HEK293 (cell line): ENCODE results near the gene FOSB.

Source experiments
- CTCF ChIA-PET: fragments of 350-600 bp; formaldehyde crosslinking; extraction: SDS; loops from one replicate; lab custom pipeline; 2021; ENCODE audit warnings: antibody characterized with exemption; lab: Yijun Ruan, JAX
- POLR2A ChIA-PET: fragments of 300-600 bp; formaldehyde crosslinking; extraction: SDS; loops from one replicate; lab custom pipeline; 2020; ENCODE audit warnings: antibody characterized with exemption, inconsistent platforms; lab: Yijun Ruan, JAX
- H3K27ac ChIP-seq: fragments of 200-500 bp; sonication (Bioruptor generic); 2 replicates; pipeline ENCODE4 v1.5.1; 2014; ENCODE audit warnings: low read depth, low read length, control low read depth, inconsistent platforms; ENCODE audit errors: extremely low read depth
- H3K36me3 ChIP-seq, 2 experiments: fragments of 200-500 bp in 1 of 2; sonication (Bioruptor generic) in 1 of 2; 1 replicate in 1 of 2; 2 replicates in 1 of 2; pipeline ENCODE4 v1.5.1; 2014 to 2017; ENCODE audit warnings: inconsistent platforms in 2 of 2, low read length in 2 of 2; ENCODE audit not compliant: control insufficient read depth in 2 of 2, insufficient read depth in 1 of 2
- H3K4me1 ChIP-seq: fragments of 200-500 bp; sonication (Bioruptor generic); 2 replicates; pipeline ENCODE4 v1.5.1; 2014; ENCODE audit warnings: mild to moderate bottlenecking, low read length, inconsistent platforms; ENCODE audit not compliant: control insufficient read depth, insufficient read depth
- H3K4me3 ChIP-seq: 2 replicates; pipeline ENCODE4 v1.5.1; 2011; ENCODE audit warnings: low read depth, mild to moderate bottlenecking, control low read depth, low read length, moderate library complexity
- H3K9me3 ChIP-seq: fragments of 200-500 bp; sonication (Bioruptor generic); 2 replicates; pipeline ENCODE4 v1.5.1; 2014; ENCODE audit warnings: low read depth, low read length, inconsistent platforms; ENCODE audit not compliant: control insufficient read depth, insufficient read depth
- GLIS1 ChIP-seq: fragments of 450-650 bp; formaldehyde crosslinking; IDR thresholded peaks from 2 replicates; pipeline ENCODE4 v1.5.1; 2016; ENCODE audit warnings: missing biosample characterization, missing genetic modification characterization
- GLIS2 ChIP-seq: fragments of 450-650 bp; formaldehyde crosslinking; IDR thresholded peaks from 2 replicates; pipeline ENCODE4 v1.5.1; 2016; ENCODE audit warnings: missing biosample characterization, missing genetic modification characterization
- YY1 ChIP-seq: fragments of 450-650 bp; formaldehyde crosslinking; IDR thresholded peaks from 2 replicates; pipeline ENCODE4 v1.5.1; 2018; ENCODE audit warnings: missing biosample characterization, missing genetic modification characterization
- ZBTB17 ChIP-seq: fragments of 450-650 bp; formaldehyde crosslinking; IDR thresholded peaks from 2 replicates; pipeline ENCODE4 v1.5.1; 2016; ENCODE audit warnings: missing biosample characterization, missing genetic modification characterization
- ZBTB48 ChIP-seq: fragments of 450-650 bp; formaldehyde crosslinking; IDR thresholded peaks from 2 replicates; pipeline ENCODE4 v1.5.1; 2016; ENCODE audit warnings: missing biosample characterization, missing genetic modification characterization
- ZBTB6 ChIP-seq: fragments of 450-650 bp; formaldehyde crosslinking; IDR thresholded peaks from 2 replicates; pipeline ENCODE4 v1.5.1; 2017; ENCODE audit warnings: missing biosample characterization, missing genetic modification characterization
- ZEB2 ChIP-seq: fragments of 450-650 bp; formaldehyde crosslinking; IDR thresholded peaks from 2 replicates; pipeline ENCODE4 v1.5.1; 2016; ENCODE audit warnings: missing biosample characterization, missing genetic modification characterization
- ZNF138 ChIP-seq: fragments of 450-650 bp; formaldehyde crosslinking; IDR thresholded peaks from 2 replicates; pipeline ENCODE4 v1.5.1; 2016; ENCODE audit warnings: missing biosample characterization, missing genetic modification characterization, borderline replicate concordance
- ZNF148 ChIP-seq: fragments of 450-650 bp; formaldehyde crosslinking; IDR thresholded peaks from 2 replicates; pipeline ENCODE4 v1.5.0; 2017; ENCODE audit warnings: missing biosample characterization, missing genetic modification characterization, borderline replicate concordance
- ZNF16 ChIP-seq: fragments of 450-650 bp; formaldehyde crosslinking; IDR thresholded peaks from 2 replicates; pipeline ENCODE4 v1.5.1; 2016; ENCODE audit warnings: low read depth, missing biosample characterization, missing genetic modification characterization
- ZNF24 ChIP-seq: fragments of 450-650 bp; formaldehyde crosslinking; IDR thresholded peaks from 2 replicates; pipeline ENCODE4 v1.5.1; 2016; ENCODE audit warnings: missing biosample characterization, missing genetic modification characterization
- ZNF248 ChIP-seq: fragments of 450-650 bp; formaldehyde crosslinking; IDR thresholded peaks from 2 replicates; pipeline ENCODE4 v1.5.1; 2017; ENCODE audit warnings: missing biosample characterization, missing genetic modification characterization
- ZNF311 ChIP-seq: fragments of 450-650 bp; formaldehyde crosslinking; IDR thresholded peaks from 2 replicates; pipeline ENCODE4 v1.5.1; 2017; ENCODE audit warnings: missing biosample characterization, missing genetic modification characterization, borderline replicate concordance
- ZNF391 ChIP-seq: fragments of 450-650 bp; formaldehyde crosslinking; IDR thresholded peaks from 2 replicates; pipeline ENCODE4 v1.5.1; 2016; ENCODE audit warnings: low read depth, missing biosample characterization, missing genetic modification characterization, borderline replicate concordance
- ZNF501 ChIP-seq: fragments of 450-650 bp; formaldehyde crosslinking; IDR thresholded peaks from 2 replicates; pipeline ENCODE4 v1.5.1; 2016; ENCODE audit warnings: missing biosample characterization, missing genetic modification characterization
- ZNF530 ChIP-seq: fragments of 450-650 bp; formaldehyde crosslinking; IDR thresholded peaks from 2 replicates; pipeline ENCODE4 v1.5.1; 2016; ENCODE audit warnings: low read depth, missing biosample characterization, missing genetic modification characterization
- ZNF560 ChIP-seq: fragments of 450-650 bp; formaldehyde crosslinking; IDR thresholded peaks from 2 replicates; pipeline ENCODE4 v1.5.1; 2017; ENCODE audit warnings: missing biosample characterization, missing genetic modification characterization, borderline replicate concordance
- ZNF561 ChIP-seq: fragments of 450-650 bp; IDR thresholded peaks from 2 replicates; pipeline ENCODE4 v1.5.1; 2018; ENCODE audit warnings: missing biosample characterization, missing genetic modification characterization, borderline replicate concordance
- ZNF670 ChIP-seq: fragments of 450-650 bp; formaldehyde crosslinking; IDR thresholded peaks from 2 replicates; pipeline ENCODE4 v1.5.1; 2016; ENCODE audit warnings: missing biosample characterization, missing genetic modification characterization, low read depth
- ZNF776 ChIP-seq: fragments of 450-650 bp; formaldehyde crosslinking; IDR thresholded peaks from 2 replicates; pipeline ENCODE4 v1.5.0; 2017; ENCODE audit warnings: missing biosample characterization, missing genetic modification characterization, borderline replicate concordance
- ZSCAN30 ChIP-seq: fragments of 450-650 bp; IDR thresholded peaks from 2 replicates; pipeline ENCODE4 v1.5.1; 2018; ENCODE audit warnings: missing biosample characterization, mild to moderate bottlenecking, missing genetic modification characterization, moderate library complexity
- TF ChIP-seq, protein P1 (sequence below): fragments of 450-650 bp; formaldehyde crosslinking; IDR thresholded peaks from 2 replicates; pipeline ENCODE4 v1.5.1; 2016; ENCODE audit warnings: missing biosample characterization, missing genetic modification characterization, low read depth
- TF ChIP-seq, protein P2 (sequence below): fragments of 450-650 bp; formaldehyde crosslinking; IDR thresholded peaks from 2 replicates; pipeline ENCODE4 v1.5.1; 2016; ENCODE audit warnings: missing biosample characterization, missing genetic modification characterization
- TF ChIP-seq, protein P3 (sequence below): fragments of 450-650 bp; formaldehyde crosslinking; IDR thresholded peaks from 2 replicates; pipeline ENCODE4 v1.5.1; 2016; ENCODE audit warnings: missing biosample characterization, missing genetic modification characterization

Gene FOSB

GRCh38 chr19:45468803-45469131 is 971 bp downstream of the FOSB start (continued):
- TF ChIP-seq, protein P1, sequence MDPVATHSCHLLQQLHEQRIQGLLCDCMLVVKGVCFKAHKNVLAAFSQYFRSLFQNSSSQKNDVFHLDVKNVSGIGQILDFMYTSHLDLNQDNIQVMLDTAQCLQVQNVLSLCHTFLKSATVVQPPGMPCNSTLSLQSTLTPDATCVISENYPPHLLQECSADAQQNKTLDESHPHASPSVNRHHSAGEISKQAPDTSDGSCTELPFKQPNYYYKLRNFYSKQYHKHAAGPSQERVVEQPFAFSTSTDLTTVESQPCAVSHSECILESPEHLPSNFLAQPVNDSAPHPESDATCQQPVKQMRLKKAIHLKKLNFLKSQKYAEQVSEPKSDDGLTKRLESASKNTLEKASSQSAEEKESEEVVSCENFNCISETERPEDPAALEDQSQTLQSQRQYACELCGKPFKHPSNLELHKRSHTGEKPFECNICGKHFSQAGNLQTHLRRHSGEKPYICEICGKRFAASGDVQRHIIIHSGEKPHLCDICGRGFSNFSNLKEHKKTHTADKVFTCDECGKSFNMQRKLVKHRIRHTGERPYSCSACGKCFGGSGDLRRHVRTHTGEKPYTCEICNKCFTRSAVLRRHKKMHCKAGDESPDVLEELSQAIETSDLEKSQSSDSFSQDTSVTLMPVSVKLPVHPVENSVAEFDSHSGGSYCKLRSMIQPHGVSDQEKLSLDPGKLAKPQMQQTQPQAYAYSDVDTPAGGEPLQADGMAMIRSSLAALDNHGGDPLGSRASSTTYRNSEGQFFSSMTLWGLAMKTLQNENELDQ (tag by site-specific recombination) = no peak
- 0 out of 2 replicates have a peak, but pooled peaks have one; percentile 16 for TF ChIP-seq ZNF501
- no peak for TF ChIP-seq ZNF148 (tag by site-specific recombination)
- TF ChIP-seq, all 188 proteins: peak for 11

- Histone ChIP-seq H3K4me3 (peak overlapping the region; percentile 65), H3K4me1 (peaks cover 5% of the 10 kb centered on the region; the same call in 1 of the 2 replicates), H3K27ac (peak overlapping the region; percentile 45), H3K36me3 (no peaks in the 10 kb centered on the region), H3K9me3 (no peaks in the 10 kb centered on the region)
- ChIA-PET POLR2A (interaction anchor here (0.6 to 3.1 kb wide), 11 partner anchors 9 to 558 kb away, joined by 3 to 52 read pairs (median 6); partner anchors contain the start of gene DMWD), CTCF (interaction anchor here (0.6 to 7.6 kb wide), 10 partner anchors 9 to 89 kb away, joined by 3 to 86 read pairs (median 6); no protein-coding TSS in a partner anchor)
- TF ChIP-seq YY1 (tag by site-specific recombination) = no peak
- no peak for TF ChIP-seq ZBTB17 (tag by site-specific recombination)
- 0 out of 2 replicates have a peak, but pooled peaks have one; percentile 30 for TF ChIP-seq ZSCAN30 (tag by site-specific recombination)
- TF ChIP-seq, protein P2, sequence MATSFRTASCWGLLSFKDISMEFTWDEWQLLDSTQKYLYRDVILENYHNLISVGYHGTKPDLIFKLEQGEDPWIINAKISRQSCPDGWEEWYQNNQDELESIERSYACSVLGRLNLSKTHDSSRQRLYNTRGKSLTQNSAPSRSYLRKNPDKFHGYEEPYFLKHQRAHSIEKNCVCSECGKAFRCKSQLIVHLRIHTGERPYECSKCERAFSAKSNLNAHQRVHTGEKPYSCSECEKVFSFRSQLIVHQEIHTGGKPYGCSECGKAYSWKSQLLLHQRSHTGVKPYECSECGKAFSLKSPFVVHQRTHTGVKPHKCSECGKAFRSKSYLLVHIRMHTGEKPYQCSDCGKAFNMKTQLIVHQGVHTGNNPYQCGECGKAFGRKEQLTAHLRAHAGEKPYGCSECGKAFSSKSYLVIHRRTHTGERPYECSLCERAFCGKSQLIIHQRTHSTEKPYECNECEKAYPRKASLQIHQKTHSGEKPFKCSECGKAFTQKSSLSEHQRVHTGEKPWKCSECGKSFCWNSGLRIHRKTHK (tag by site-specific recombination) = no peak
- TF ChIP-seq ZBTB6 (tag by site-specific recombination) = no peak
- peak; percentile 64; the same call in 1 of the 2 replicates for TF ChIP-seq GLIS2 (tag by site-specific recombination)
- no peak; the same call in 1 of the 2 replicates for TF ChIP-seq ZNF391 (tag by site-specific recombination)
- no peak for TF ChIP-seq ZNF501
- TF ChIP-seq ZEB2 (tag by site-specific recombination) = peak; percentile 66
- TF ChIP-seq ZNF311 = no peak
- TF ChIP-seq ZNF776 (tag by site-specific recombination) = no peak
- TF ChIP-seq ZNF24 (tag by site-specific recombination) = peak; percentile 5; the same call in 1 of the 2 replicates
- TF ChIP-seq, protein P3, sequence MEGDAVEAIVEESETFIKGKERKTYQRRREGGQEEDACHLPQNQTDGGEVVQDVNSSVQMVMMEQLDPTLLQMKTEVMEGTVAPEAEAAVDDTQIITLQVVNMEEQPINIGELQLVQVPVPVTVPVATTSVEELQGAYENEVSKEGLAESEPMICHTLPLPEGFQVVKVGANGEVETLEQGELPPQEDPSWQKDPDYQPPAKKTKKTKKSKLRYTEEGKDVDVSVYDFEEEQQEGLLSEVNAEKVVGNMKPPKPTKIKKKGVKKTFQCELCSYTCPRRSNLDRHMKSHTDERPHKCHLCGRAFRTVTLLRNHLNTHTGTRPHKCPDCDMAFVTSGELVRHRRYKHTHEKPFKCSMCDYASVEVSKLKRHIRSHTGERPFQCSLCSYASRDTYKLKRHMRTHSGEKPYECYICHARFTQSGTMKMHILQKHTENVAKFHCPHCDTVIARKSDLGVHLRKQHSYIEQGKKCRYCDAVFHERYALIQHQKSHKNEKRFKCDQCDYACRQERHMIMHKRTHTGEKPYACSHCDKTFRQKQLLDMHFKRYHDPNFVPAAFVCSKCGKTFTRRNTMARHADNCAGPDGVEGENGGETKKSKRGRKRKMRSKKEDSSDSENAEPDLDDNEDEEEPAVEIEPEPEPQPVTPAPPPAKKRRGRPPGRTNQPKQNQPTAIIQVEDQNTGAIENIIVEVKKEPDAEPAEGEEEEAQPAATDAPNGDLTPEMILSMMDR (tag by site-specific recombination) = peak; percentile 6; the same call in 1 of the 2 replicates
- TF ChIP-seq GLIS1 (tag by site-specific recombination) = peak; percentile 47
- no peak for TF ChIP-seq ZNF530
- peak; percentile 75; the same call in 1 of the 2 replicates for TF ChIP-seq ZNF561
- TF ChIP-seq ZNF248 (tag by site-specific recombination) = no peak
- peak; percentile 59; the same call in 1 of the 2 replicates for TF ChIP-seq ZBTB48
- TF ChIP-seq ZNF560 (tag by site-specific recombination) = no peak
- no peak for TF ChIP-seq ZNF670 (tag by site-specific recombination)
- TF ChIP-seq ZNF16 (tag by site-specific recombination) = no peak
- TF ChIP-seq ZNF138 (tag by site-specific recombination) = no peak
Measured at GRCh38 chr19:45469132-45469944, 1.5 kb downstream of the FOSB start.
